Heart left ventricle (tissue), 16 donors: ENCODE results near the gene RALGPS1. TPM values are rescaled to one million over a fixed set of nuclear protein-coding genes. Genes with fewer than 3 reads are reported as not detected.

Experiments used
- ATAC-seq, 4 donors: fragments of 200-7000 bp; cut with Tn5 transposase; one replicate each; pipeline ENCODE4 v1.9.1; 2020 to 2022; ENCODE audit warnings: moderate library complexity in 4 of 4, mild to moderate bottlenecking in 3 of 4, moderate number of reproducible peaks in 1 of 4
- DNase-seq, 5 donors: peaks; one replicate each; pipeline ENCODE4 v3.0.0-alpha.2; 2020
- H3K27ac ChIP-seq, 12 donors: fragments of 200-600 bp; sonication (generic) in 4 of 12; one replicate each; pipeline versions ENCODE4 v1.5.0 to v1.8.0; 2016 to 2022; ENCODE audit warnings: mild to moderate bottlenecking in 2 of 12
- H3K27me3 ChIP-seq, 9 donors: fragments of 200-600 bp; sonication (generic) in 2 of 9; one replicate each; pipeline versions ENCODE4 v1.5.1 to v1.8.0; 2016 to 2022; ENCODE audit warnings: mild to moderate bottlenecking in 3 of 9
- H3K36me3 ChIP-seq, 9 donors: fragments of 200-600 bp; sonication (generic) in 2 of 9; one replicate each; pipeline versions ENCODE4 v1.5.0 to v1.8.0; 2018 to 2022; ENCODE audit warnings: mild to moderate bottlenecking in 2 of 9
- H3K4me1 ChIP-seq, 12 donors: fragments of 200-600 bp; sonication (generic) in 4 of 12; one replicate each; pipeline versions ENCODE4 v1.5.0 to v1.8.0; 2016 to 2022; ENCODE audit warnings: mild to moderate bottlenecking in 3 of 12
- H3K4me3 ChIP-seq, 12 donors: fragments of 200-600 bp; sonication (generic) in 4 of 12; one replicate each; pipeline versions ENCODE4 v1.5.0 to v1.8.0; 2017 to 2022; ENCODE audit warnings: mild to moderate bottlenecking in 9 of 12, moderate library complexity in 4 of 12
- H3K9me3 ChIP-seq, 12 donors: fragments of 200-600 bp; sonication (generic) in 4 of 12; one replicate each; pipeline versions ENCODE4 v1.5.0 to v1.8.0; 2016 to 2022; ENCODE audit warnings: mild to moderate bottlenecking in 1 of 12
- POLR2A ChIP-seq, 2 donors: fragments of 450-650 bp; IDR thresholded peaks; one replicate each; pipeline ENCODE4 v1.6.1; 2017; ENCODE audit warnings: antibody characterized with exemption in 2 of 2, mild to moderate bottlenecking in 2 of 2, moderate library complexity in 2 of 2
- WGBS, 4 donors: extraction: QIAGEN DNeasy Blood & Tissue Kit in 2 of 4; methylation state at CpG; one replicate each; pipeline versions ENCODE4 v1.1.5 to v1.1.7; 2013 to 2018; 5-methylcytosine and 5-hydroxymethylcytosine counted together
- intact Hi-C, 10 donors: fragments of 100-400 bp; cut with DNase I; formaldehyde crosslinking; loops; one replicate each; pipeline versions ENCODE4 v1.11.1 to v1.14.2; 2022
- polyA plus RNA-seq, 2 donors: library from polyadenylated mRNA; stranded (reverse); fragments of 200-250 nt; gene quantifications; one replicate each; pipeline ENCODE4 v1.2.3, GENCODE V29; 2013
- total RNA-seq, 9 donors: library from RNA; depleted of rRNA in 2 of 9; stranded (reverse); fragments of >200 nt in 2 of 9; fragmentation: NEBNext Ultra II Directional in 3 of 9; extraction: Animal tissue kit (Norgen Biotek cat#: 25700) in 3 of 9; gene quantifications; one replicate each; pipeline versions ENCODE4 v1.1.0 to v1.2.4, GENCODE V29; 2016 to 2023
- TF ChIP-seq, protein P1 (sequence below), 12 donors: fragments of 200-600 bp; sonication (generic) in 4 of 12; IDR thresholded peaks; one replicate each; pipeline versions ENCODE4 v1.5.0 to v1.8.0; 2018 to 2022; ENCODE audit warnings: antibody characterized with exemption in 12 of 12, mild to moderate bottlenecking in 5 of 12
- donor health status: ischemic (EF 13 %, LVEDD 7.1; RV severe dilation, severe dysfunction).
- donor health status: healthy with polysubstance abuse.
- donor health status: DM: no; HTN: yes; CAD: no.
- donor health status: DM: no; HTN: no; CAD: no.
- donor health status: ischemic (EF 25% LVEDD 6.9; RV normal size, moderate dysfunction).
- donor health status: ischemic (EF 25% LVEDD 5.7; RV mildly dilated, moderate dysfunction).
- donor health status: healthy.
- donor health status: DM: yes; HTN: yes; CAD: no.
- donor health status: ischemic (EF 35%, LVEDD 5.7; RV mildly dilated, moderate dysfunction).
- donor health status: nonischemic (EF 11% LVEDD 7.7; RV severe dilation, severe dysfunction).
- donor health status: DM: yes; HTN: yes; CAD: no.
- donor health status: PGD.
- donor health status: ischemic (EF 29% LVEDD 5.4; RV normal size, mild dysfunction).
- donor health status: nonischemic (EF 23%, LVEDD 6.1; RV moderate dilation, normal function).

RALGPS1 gene
- total and polyA plus RNA-seq, 11 donors = 8.0 to 21.8 (median 14.4) TPM

GRCh38 chr9:127255692-127256091 lies 341.1 kb downstream of the RALGPS1 start:
- TF ChIP-seq POLR2A (IDR thresholded peaks at IDR 0.05) = no peak
- TF ChIP-seq, protein P1, sequence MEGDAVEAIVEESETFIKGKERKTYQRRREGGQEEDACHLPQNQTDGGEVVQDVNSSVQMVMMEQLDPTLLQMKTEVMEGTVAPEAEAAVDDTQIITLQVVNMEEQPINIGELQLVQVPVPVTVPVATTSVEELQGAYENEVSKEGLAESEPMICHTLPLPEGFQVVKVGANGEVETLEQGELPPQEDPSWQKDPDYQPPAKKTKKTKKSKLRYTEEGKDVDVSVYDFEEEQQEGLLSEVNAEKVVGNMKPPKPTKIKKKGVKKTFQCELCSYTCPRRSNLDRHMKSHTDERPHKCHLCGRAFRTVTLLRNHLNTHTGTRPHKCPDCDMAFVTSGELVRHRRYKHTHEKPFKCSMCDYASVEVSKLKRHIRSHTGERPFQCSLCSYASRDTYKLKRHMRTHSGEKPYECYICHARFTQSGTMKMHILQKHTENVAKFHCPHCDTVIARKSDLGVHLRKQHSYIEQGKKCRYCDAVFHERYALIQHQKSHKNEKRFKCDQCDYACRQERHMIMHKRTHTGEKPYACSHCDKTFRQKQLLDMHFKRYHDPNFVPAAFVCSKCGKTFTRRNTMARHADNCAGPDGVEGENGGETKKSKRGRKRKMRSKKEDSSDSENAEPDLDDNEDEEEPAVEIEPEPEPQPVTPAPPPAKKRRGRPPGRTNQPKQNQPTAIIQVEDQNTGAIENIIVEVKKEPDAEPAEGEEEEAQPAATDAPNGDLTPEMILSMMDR (IDR thresholded peaks at IDR 0.05) = no peak
- H3K27me3 ChIP-seq = no peaks in the 10 kb centered on the region
- no peaks in the 10 kb centered on the region for H3K9me3 ChIP-seq
- no peak for ATAC-seq
- H3K4me1 ChIP-seq = peaks cover 0 to 44% (median 11%) of the 10 kb centered on the region in 12 donors
- H3K36me3 ChIP-seq = peaks cover 0 to 4% (median 0%) of the 10 kb centered on the region in 9 donors
- no peak for DNase-seq
- no peak overlapping the region for H3K4me3 ChIP-seq
- intact Hi-C loops = no loop called here
- H3K27ac ChIP-seq = no peak overlapping the region

DNA sequence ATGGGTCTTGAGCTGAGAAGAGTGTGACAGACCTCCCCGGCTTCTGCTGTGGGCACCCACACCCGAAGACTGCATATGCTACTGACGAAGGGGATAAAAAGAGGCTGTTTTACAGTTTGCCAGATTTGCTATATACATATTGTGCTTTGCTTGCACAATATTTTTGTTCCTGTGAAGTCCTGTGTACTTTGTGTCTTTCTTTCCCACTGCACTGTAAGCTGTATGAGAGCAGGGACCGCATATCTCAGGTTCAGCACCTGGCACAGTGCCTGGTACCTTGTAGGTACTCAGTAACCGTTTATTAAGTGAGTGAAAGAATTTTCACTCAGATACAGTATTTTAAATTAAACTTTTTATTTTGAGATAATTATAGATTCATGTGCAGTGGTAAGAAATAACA lies 341.7 kb downstream of the RALGPS1 start:
- no peak for DNase-seq

GRCh38 chr9:127258606-127259471 lies 344.3 kb downstream of the RALGPS1 start:
- peaks cover 0 to 31% (median 11%) of the 10 kb centered on the region in 12 donors for H3K4me1 ChIP-seq
- ATAC-seq = peak in 3 of 4 donors; percentile 58 to 89 (median 81)
- H3K27ac ChIP-seq = peak overlapping the region in 11 of 12 donors; percentile 15 to 84 (median 44)
- H3K4me3 ChIP-seq = no peak overlapping the region
- no peak for TF ChIP-seq POLR2A (IDR thresholded peaks at IDR 0.05)
- TF ChIP-seq, protein P1 (IDR thresholded peaks at IDR 0.05) = no peak
- no peaks in the 10 kb centered on the region for H3K9me3 ChIP-seq
- no peaks in the 10 kb centered on the region for H3K27me3 ChIP-seq
- DNase-seq = peak in 2 of 5 donors; percentile 16 to 69
- intact Hi-C loops = no loop called here
- 46 to 63% (median 59%) methylated on average over 7 of the region's 7 CpGs for WGBS, 4 donors
- H3K36me3 ChIP-seq = peaks cover 0 to 4% (median 0%) of the 10 kb centered on the region in 9 donors

More for the DNA sequence above, 341.7 kb downstream of the RALGPS1 start:
- no peak overlapping the region for H3K27ac ChIP-seq
- no peak for TF ChIP-seq POLR2A (IDR thresholded peaks at IDR 0.05)
- TF ChIP-seq, protein P1 (IDR thresholded peaks at IDR 0.05) = no peak
- peaks cover 0 to 38% (median 10%) of the 10 kb centered on the region in 12 donors for H3K4me1 ChIP-seq
- H3K9me3 ChIP-seq = no peaks in the 10 kb centered on the region
- 62 to 78% (median 70%) methylated on average over 5 of the region's 5 CpGs for WGBS, 4 donors
- intact Hi-C loops = no loop called here
- peaks cover 0 to 4% (median 0%) of the 10 kb centered on the region in 9 donors for H3K36me3 ChIP-seq
- H3K27me3 ChIP-seq = no peaks in the 10 kb centered on the region
- H3K4me3 ChIP-seq = no peak overlapping the region
- ATAC-seq = no peak

GRCh38 chr9:127262602-127263001 lies 348.0 kb downstream of the RALGPS1 start:
- intact Hi-C loops = loop anchor here in 1 of 10 donors (5.0 kb wide), 1 partner anchor 55 kb away; no protein-coding TSS in a partner anchor
- ATAC-seq = no peak
- H3K4me3 ChIP-seq = no peak overlapping the region
- no peaks in the 10 kb centered on the region for H3K27me3 ChIP-seq
- peaks cover 0 to 2% (median 0%) of the 10 kb centered on the region in 9 donors for H3K36me3 ChIP-seq
- H3K27ac ChIP-seq = peak overlapping the region in 4 of 12 donors; percentile 19 to 79 (median 26)
- DNase-seq = no peak
- H3K9me3 ChIP-seq = no peaks in the 10 kb centered on the region
- no peak for TF ChIP-seq POLR2A (IDR thresholded peaks at IDR 0.05)
- TF ChIP-seq, protein P1 (IDR thresholded peaks at IDR 0.05) = no peak
- H3K4me1 ChIP-seq = peaks cover 0 to 31% (median 9%) of the 10 kb centered on the region in 12 donors
